ENCODE data around the gene EYA2. TPM values are rescaled to one million over a fixed set of nuclear protein-coding genes. Genes with fewer than 3 reads are reported as not detected.

EYA2 gene
- total RNA-seq, 1 donor: 1.6 TPM

DNA sequence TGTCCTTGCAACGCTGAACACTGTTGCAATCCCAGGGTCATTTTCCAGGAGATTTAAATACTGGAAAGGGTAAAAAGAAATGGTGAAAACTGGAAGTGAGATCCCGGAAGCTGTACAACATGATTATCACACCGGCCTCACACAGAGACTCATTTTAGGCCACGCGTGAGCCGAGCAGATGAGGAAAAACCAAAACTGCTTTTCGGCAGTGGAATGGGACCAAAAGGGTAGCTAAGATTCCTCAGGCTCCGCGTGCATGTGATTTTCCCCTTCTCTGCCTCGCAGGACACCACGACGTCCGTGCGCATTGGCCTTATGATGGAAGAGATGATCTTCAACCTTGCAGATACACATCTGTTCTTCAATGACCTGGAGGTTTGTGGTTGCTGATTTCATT lies 248.1 kb downstream of the EYA2 start:
- TF ChIP-seq, protein P1, sequence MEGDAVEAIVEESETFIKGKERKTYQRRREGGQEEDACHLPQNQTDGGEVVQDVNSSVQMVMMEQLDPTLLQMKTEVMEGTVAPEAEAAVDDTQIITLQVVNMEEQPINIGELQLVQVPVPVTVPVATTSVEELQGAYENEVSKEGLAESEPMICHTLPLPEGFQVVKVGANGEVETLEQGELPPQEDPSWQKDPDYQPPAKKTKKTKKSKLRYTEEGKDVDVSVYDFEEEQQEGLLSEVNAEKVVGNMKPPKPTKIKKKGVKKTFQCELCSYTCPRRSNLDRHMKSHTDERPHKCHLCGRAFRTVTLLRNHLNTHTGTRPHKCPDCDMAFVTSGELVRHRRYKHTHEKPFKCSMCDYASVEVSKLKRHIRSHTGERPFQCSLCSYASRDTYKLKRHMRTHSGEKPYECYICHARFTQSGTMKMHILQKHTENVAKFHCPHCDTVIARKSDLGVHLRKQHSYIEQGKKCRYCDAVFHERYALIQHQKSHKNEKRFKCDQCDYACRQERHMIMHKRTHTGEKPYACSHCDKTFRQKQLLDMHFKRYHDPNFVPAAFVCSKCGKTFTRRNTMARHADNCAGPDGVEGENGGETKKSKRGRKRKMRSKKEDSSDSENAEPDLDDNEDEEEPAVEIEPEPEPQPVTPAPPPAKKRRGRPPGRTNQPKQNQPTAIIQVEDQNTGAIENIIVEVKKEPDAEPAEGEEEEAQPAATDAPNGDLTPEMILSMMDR (IDR thresholded peaks at IDR 0.05; ENCODE audit: insufficient read depth, low read length): no peak
- peak; percentile 39 for DNase-seq (ENCODE audit: low read depth)
- H3K4me3 ChIP-seq (ENCODE audit: low read depth, low read length): no peak overlapping the region

DNA sequence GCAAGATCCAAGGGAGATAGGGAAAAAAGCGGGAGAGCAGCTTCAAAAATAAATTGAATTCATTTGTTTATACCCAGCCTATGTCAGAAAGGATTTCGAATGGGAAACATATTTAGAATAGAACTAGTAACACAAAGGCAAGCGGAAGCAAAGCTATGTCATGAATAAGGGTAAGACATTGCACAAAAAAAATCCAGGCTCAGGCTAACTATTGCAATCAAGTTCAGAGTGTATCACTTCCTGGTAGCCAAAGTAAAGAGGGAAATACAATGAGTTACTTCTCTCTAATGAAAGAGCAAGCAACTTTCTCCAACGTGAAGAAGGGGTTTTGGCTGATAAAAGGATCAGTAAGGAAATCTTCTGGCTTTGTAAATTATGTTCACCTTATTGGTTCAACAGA lies 249.0 kb downstream of the EYA2 start:
- TF ChIP-seq, protein P1 (IDR thresholded peaks at IDR 0.05; ENCODE audit: insufficient read depth, low read length): no peak
- H3K4me3 ChIP-seq (ENCODE audit: low read depth, low read length): no peak overlapping the region
- DNase-seq (ENCODE audit: low read depth): no peak

DNA sequence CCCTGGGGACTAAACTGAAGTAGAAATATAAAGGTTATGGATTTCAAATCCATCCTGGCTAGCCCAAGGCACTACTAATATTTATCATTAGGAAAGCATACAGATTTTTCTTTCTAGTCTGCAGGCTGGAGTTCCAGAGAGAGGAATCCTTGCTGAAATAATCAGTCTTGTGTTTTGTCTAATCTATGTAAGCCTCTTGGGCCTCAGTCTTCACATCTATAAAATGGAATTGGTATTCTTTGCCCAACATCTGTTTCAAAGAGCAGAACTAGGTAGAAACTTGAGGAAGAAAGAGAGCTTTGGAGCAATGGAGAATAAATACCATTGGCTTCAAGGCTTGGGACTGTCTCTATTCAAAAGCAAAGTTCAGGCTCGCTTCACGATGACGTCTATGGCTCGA lies 249.8 kb downstream of the EYA2 start:
- H3K4me3 ChIP-seq (ENCODE audit: low read depth, low read length): no peak overlapping the region
- no peak for DNase-seq (ENCODE audit: low read depth)
- TF ChIP-seq, protein P1 (IDR thresholded peaks at IDR 0.05; ENCODE audit: insufficient read depth, low read length): no peak

DNA sequence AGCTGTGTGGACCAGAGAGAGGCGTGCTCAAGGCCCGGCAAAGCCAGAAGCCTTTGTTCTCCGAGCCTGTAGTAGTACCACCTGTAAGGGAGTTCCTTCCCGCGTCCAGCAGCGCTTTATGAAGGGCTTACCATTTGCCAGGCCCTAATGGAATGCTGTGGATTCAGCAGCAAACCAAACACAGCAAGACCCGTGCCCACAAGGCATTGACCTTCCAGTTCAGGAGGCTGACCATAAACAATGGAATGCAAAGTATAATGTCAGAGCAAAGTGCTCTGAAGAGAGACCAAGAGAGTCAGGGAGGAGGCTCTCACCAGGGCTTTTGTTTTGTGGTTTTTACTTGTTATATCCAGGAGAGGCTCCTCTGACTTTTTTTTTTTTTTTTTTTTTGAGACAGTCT lies 252.0 kb downstream of the EYA2 start:
- peak; percentile 43 for DNase-seq (ENCODE audit: low read depth)
- TF ChIP-seq, protein P1 (IDR thresholded peaks at IDR 0.05; ENCODE audit: insufficient read depth, low read length): no peak
- H3K4me3 ChIP-seq (ENCODE audit: low read depth, low read length): no peak overlapping the region

DNA sequence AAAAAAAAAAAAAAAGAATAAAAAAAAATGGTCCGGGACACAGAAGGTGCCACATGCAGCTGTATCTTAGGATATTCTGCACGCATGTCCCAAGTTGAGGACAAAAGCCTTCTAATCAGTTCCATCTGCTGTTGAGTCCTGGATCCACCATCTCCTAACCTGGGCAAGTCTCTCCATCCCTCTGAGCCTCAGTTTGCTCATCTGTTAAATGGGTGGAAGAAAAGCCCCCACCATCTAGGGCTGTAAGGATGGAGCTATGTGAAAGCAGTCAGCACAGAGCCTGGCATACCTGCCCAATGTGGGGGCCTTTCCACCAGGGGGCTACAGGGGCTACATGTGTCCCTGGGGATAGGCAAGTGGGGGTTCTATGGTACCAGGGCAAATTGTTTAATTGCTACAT lies 253.4 kb downstream of the EYA2 start:
- DNase-seq (ENCODE audit: low read depth): no peak
- no peak overlapping the region for H3K4me3 ChIP-seq (ENCODE audit: low read depth, low read length)
- TF ChIP-seq, protein P1 (IDR thresholded peaks at IDR 0.05; ENCODE audit: insufficient read depth, low read length): no peak

DNA sequence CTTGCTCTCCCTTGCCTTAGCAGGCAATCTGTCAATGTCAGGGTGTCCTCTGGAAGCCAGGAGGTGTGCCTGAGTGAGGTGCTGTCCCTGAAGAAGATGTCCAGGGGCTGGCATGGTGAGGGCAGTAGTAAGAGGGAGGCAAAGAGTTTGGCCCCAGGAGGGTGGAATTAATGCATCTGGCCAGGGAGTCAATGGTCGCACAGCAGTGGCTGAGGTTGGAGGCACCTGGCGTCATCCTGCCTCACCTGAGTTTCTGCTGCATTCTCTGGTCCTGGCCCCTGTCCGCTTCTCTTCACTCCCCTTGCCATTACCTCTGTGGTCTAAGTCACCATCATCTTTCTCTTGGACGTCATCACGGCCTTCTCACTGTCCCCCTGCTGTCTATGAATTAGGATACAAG lies 255.3 kb downstream of the EYA2 start:
- H3K4me3 ChIP-seq (ENCODE audit: low read depth, low read length): no peak overlapping the region
- TF ChIP-seq, protein P1 (IDR thresholded peaks at IDR 0.05; ENCODE audit: insufficient read depth, low read length): no peak
- no peak for DNase-seq (ENCODE audit: low read depth)

DNA sequence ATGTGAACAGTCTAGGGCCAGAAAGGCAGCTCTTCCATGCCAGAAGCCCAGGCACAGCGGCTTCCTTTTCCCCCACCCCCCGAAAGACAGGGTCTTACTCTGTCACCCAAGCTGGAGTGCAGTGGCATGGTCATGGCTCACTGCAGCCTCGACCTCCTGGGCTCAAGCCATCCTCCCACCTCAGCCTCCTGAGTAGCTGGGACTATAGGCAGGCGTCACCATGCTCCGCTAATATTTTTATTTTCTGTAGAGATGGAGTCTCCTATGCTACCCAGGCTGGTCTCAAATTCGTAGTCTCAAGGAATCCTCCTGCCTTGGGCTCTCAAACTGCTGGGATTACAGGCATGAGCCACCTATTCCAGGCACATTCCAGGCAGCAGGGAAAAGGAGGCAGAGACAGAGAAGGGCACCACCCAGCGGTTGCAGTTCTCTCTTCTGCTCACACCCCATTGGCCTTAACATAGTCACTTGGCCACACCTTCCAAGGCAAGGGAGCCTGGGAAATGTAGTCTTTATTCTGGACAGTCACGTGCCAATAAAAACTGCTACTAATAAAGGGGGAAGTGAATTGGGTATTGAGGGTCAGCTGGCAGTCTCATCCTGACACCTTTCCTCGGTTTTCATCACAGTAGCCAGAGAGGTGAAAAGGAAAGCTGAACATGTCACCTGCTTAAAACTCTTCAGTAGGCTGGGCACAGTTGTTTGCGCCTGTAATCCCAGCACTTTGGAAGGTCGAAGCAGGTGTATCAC lies 255.9 kb downstream of the EYA2 start:
- H3K4me3 ChIP-seq (ENCODE audit: low read depth, low read length): no peak overlapping the region
- DNase-seq (ENCODE audit: low read depth): peak; percentile 81
- TF ChIP-seq, protein P1 (IDR thresholded peaks at IDR 0.05; ENCODE audit: insufficient read depth, low read length): peak; percentile 76

Data from fibroblast of the aortic adventitia (primary cell).